ENCODE results near the gene TLCD2.
"Not testable (repeated sequence)": the region's sequence is repeated elsewhere in the genome, so short reads cannot be mapped to it uniquely, and the experiment has no call there.

TLCD2 gene

DNA sequence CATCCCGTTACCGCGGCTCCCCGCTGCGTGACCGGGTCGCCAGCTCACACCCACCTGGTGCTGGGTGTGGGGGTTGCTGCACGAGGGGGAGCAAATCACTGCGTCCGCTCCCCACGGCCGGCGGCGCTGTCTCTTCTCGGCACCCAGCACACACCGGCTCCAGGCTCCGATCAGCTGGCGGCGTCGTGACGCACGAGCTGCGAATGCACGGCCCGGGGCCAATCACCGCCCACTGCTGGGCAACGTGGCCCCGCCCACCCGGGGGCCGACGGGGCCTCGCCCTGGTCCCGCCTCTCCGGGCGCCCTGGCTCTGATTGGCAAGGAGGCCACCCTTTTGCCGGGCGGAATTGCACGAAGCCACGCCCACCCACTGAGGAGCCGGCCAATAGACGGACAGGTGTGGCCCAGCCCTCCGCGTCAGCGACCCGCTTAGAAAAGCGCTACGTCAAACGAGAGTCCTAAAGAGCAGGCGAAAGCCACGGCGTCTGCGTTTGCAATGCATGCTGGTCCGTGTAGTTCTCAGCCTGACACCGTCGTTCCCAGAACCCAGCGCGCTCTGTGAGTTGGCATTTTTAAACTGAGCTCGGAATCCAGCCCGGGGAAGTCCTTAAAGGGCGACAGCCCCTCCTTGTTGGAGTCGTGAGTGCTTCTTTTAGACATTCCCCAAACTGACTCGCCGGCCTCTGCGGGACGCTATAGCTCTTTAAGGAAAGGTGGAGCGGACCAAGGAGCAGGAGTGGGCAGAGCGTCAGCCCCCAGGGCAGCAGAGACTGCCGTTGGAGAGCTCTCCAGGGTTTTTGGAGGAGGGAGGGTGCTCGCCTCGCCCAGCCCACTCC is 6.1 kb upstream of the TLCD2 start:
- peak; percentile 98 for DNase-seq (ENCODE audit: low spot score)

GRCh38 chr17:1715803-1716075 is 5.6 kb upstream of the TLCD2 start:
- DNase-seq (ENCODE audit: low spot score), result no peak

DNA sequence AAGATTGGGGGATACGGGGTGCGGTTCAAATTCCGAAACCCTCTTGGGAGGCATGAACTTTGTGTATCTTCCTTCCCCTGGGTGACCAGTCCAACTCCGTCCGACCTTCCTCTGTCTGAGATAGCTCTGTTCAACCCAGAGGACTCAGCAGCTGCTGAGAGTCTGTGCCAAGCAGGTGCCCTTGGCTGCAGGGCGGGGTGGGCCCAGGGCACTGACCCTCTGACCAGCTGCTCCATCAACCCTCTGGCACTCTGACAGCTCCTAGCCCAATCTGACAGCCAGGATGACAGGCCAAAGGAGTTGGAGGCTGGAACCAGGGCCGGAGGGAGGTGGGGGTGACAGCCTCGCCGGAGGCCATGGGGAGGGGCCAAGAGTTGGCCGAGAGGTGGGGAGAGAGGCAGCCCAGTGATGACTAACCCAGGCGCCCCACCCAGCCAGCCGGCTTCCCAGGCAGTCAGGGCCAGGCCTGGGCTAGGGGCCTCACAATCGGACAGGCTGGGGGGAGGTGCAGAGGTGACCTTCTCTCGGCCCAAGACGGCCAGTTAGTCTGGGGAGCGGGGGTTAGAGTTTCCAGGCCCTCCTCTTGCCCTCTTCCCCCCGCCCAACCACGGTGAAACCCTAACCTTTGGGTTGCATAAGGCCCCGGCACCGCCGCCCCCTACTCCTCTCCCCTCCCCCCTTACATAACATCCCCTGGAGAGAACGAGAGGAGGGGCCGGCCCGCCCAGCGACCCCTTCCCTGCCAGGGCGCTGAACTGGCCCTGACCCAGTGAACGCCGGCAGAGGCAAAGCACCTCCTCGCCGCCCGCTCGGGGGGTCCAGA is 5.0 kb upstream of the TLCD2 start:
- peak; percentile 49 for DNase-seq (ENCODE audit: low spot score)

- DNase-seq (ENCODE audit: low spot score), result peak; percentile 79
Observed at GRCh38 chr17:1714427-1714979, 4.3 kb upstream of the TLCD2 start.

- DNase-seq (ENCODE audit: low spot score), result peak; percentile 66
Observed at GRCh38 chr17:1713878-1714426, 3.8 kb upstream of the TLCD2 start.

DNA sequence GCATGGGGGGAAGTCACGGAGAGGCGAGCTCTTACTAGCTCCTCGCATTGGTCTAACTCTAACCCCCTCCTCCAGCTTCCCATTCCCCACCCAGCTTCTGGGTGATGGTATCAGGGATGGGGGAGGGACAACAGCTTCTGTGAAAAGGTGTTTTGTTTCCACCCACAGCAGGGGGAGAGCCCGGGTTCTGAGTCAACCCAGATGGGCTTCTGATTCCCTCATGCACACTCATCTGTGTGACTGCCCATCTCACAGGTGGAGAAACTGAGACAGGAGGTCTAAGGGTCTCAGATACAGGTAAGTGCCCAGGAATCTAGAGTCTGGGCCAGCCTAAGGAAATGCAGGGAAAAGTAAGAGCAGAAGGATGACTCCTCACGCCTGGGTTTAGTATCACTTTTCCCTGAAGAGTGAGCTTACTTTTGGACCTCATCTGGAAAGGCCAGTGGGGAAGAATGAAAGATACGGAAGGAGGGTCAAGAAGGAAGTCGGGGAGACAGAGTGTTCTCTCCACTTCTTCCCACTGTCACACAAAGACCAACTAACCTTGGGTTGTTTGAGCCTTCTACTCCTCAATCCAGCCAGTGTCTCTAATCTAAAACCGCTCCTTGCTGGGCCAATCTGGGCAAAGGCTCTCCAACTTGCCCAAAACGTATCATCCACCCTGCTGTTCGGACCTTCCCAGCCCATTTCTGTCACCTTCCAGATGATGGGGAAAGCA is 3.1 kb upstream of the TLCD2 start:
- DNase-seq (ENCODE audit: low spot score), result no peak

GRCh38 chr17:1712271-1712670 is 2.1 kb upstream of the TLCD2 start:
- no peak for DNase-seq (ENCODE audit: low spot score)

- no peak for DNase-seq (ENCODE audit: low spot score)
Observed at GRCh38 chr17:1711804-1712203, 1.6 kb upstream of the TLCD2 start.

- DNase-seq (ENCODE audit: low spot score), result peak; percentile 14
Observed at GRCh38 chr17:1710807-1711553, 803 bp upstream of the TLCD2 start.

GRCh38 chr17:1709403-1709951 is 700 bp downstream of the TLCD2 start:
- peak; percentile 14 for DNase-seq (ENCODE audit: low spot score)

- not testable (repeated sequence) for DNase-seq (ENCODE audit: low spot score)
Observed at GRCh38 chr17:1708791-1709346, 1.3 kb downstream of the TLCD2 start.

- DNase-seq (ENCODE audit: low spot score), result no peak
Observed at GRCh38 chr17:1707107-1707506, 3.1 kb downstream of the TLCD2 start.

DNA sequence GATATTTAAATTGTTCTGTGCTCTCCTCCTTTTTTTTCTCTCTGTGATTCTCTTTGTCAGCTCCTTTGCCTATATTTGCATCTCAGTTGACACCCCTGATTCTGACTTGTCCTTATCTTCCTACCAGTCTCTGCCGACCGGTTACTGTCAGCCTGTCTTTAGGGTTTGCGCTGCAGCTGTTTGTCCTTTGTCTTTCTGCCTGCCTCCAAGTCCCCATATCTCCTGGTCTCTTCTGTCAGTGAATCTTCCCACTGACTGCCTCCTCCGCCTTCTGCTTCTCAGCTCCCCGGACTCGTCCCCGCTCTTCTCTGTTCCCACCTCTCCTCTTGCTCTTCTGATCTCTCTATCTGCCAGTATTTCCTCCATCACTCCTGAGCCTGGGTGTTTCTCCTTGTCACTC is 5.2 kb downstream of the TLCD2 start:
- no peak for DNase-seq (ENCODE audit: low spot score)

DNA sequence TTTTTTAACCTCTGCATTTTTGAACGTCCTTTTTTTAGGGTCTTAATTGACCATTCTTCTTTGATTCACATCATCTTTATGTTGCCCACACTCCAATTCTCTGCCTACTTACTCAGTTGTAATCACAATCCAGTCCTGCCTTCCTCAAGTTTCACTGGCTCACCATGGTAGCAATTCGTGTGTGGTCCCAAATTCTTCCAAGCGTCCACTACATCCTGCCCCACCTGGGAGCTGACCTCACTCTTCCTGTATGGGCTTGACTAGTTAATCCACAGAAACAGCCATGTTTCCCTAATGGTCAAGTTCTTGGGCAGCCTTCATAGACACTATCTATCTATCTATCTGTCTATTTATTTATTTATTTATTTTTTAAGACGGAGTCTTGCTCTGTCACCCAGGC is 7.1 kb downstream of the TLCD2 start:
- DNase-seq (ENCODE audit: low spot score), result no peak

GRCh38 chr17:1699891-1700290 is 10.3 kb downstream of the TLCD2 start:
- not testable (repeated sequence) for DNase-seq (ENCODE audit: low spot score)

DNA sequence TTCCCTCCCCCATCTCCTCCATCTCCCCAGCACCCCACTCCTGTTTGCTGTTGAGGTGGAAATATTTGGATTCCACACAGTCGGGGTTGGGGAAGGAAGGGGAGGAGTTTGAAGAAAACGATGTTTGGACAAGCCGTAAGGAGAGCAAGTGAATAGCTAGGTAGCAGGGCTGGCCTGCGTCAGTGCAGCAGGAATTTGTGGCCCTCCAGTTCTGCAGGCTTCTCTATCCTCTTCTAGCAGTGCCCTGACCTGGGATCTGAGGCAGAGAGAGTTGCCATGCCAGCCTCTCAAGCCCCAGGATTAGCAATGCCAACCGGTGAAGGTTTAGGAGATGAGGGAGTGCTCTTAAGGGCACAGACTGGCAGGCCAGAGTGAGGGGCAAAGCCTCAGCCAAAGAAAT is 12.5 kb downstream of the TLCD2 start:
- no peak for DNase-seq (ENCODE audit: low spot score)

- DNase-seq (ENCODE audit: low spot score), result no peak
Observed at GRCh38 chr17:1695365-1695764, 14.8 kb downstream of the TLCD2 start.

- DNase-seq (ENCODE audit: low spot score), result no peak
Observed at GRCh38 chr17:1693339-1693738, 16.8 kb downstream of the TLCD2 start.

DNA sequence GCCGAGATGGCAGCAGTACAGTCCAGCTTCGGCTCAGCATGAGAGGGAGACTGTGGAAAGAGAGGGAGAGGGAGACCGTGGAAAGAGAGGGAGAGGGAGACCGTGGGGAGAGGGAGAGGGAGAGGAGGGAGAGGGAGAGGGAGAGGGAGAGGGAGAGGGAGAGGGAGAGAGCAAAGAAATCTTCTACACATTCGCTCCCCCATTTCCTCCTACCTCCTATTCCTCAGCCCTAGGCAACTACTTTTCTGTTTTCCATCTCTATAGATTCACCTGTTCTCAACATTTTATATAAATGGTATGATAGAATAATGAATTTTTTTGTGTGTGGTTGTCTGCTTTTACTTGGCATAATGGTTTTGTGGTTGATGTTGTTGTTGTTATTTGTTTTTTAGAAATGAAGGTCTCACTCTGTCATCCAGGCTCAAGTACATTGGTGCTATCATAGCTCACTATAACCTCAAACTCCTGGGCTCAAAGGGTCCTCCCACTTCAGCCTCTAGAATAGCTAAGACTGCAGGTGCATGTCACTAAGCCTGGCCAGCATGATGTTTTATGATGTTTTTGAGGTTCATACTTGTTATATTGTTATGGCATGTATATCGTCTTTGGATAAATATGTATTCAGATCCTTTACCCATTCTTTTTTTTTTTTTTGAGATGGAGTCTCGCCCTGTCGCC is 19.5 kb downstream of the TLCD2 start:
- no peak for DNase-seq (ENCODE audit: low spot score)

DNA sequence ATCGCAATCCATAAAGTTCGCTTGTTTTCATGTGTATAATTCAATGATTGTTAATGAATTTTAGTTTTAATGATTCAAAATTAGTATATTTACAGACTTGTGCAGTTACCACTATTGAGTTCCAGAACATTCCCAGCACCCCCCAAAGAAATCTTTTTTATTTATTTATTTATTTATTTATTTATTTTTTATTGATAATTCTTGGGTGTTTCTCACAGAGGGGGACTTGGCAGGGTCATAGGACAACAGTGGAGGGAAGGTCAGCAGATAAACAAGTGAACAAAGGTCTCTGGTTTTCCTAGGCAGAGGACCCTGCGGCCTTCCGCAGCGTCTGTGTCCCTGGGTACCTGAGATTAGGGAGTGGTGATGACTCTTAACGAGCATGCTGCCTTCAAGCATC is 21.8 kb downstream of the TLCD2 start:
- DNase-seq (ENCODE audit: low spot score), result not testable (repeated sequence)

All from iPS-NIHi11 (cell line).